ENCODE data around the gene PRSS56.

Gene PRSS56

GRCh38 chr2:232520489-232520888 is 301 bp downstream of the PRSS56 start:
- WGBS, 2 experiments (ENCODE audit: insufficient coverage in 2 of 2), result 67 to 78% methylated on average over 4 to 6 of the region's 15 CpGs
- Histone ChIP-seq H3K27ac (ENCODE audit: low read depth, low read length, severe bottlenecking) (no peak overlapping the region), H3K9me3 (ENCODE audit: control insufficient read depth, low read length) (no peaks in the 10 kb centered on the region), H3K36me3 (ENCODE audit: control insufficient read depth, insufficient read depth, low read length) (no peaks in the 10 kb centered on the region), H3K4me1 (ENCODE audit: control insufficient read depth, insufficient read depth, low read length, poor library complexity, severe bottlenecking) (peaks cover 6% of the 10 kb centered on the region), H3K4me3 (ENCODE audit: extremely low read depth, insufficient read depth, low read length, poor library complexity, severe bottlenecking) (no peak overlapping the region)

GRCh38 chr2:232521098-232521497 is 910 bp downstream of the PRSS56 start:
- 87 to 91% methylated on average over 14 of the region's 14 CpGs for WGBS, 2 experiments (ENCODE audit: insufficient coverage in 2 of 2)
- no peak overlapping the region for H3K4me3 ChIP-seq (ENCODE audit: extremely low read depth, insufficient read depth, low read length, poor library complexity, severe bottlenecking)
- H3K4me1 ChIP-seq (ENCODE audit: control insufficient read depth, insufficient read depth, low read length, poor library complexity, severe bottlenecking), result peaks cover 6% of the 10 kb centered on the region
- no peaks in the 10 kb centered on the region for H3K9me3 ChIP-seq (ENCODE audit: control insufficient read depth, low read length)
- no peak overlapping the region for H3K27ac ChIP-seq (ENCODE audit: low read depth, low read length, severe bottlenecking)
- H3K36me3 ChIP-seq (ENCODE audit: control insufficient read depth, insufficient read depth, low read length), result no peaks in the 10 kb centered on the region

- Histone ChIP-seq H3K9me3 (ENCODE audit: control insufficient read depth, low read length) (no peaks in the 10 kb centered on the region), H3K36me3 (ENCODE audit: control insufficient read depth, insufficient read depth, low read length) (no peaks in the 10 kb centered on the region), H3K4me1 (ENCODE audit: control insufficient read depth, insufficient read depth, low read length, poor library complexity, severe bottlenecking) (peaks cover 6% of the 10 kb centered on the region), H3K4me3 (ENCODE audit: extremely low read depth, insufficient read depth, low read length, poor library complexity, severe bottlenecking) (no peak overlapping the region), H3K27ac (ENCODE audit: low read depth, low read length, severe bottlenecking) (no peak overlapping the region)
- 12 to 18% methylated on average over 45 to 56 of the region's 66 CpGs for WGBS, 2 experiments (ENCODE audit: insufficient coverage in 2 of 2)
Observed at GRCh38 chr2:232521959-232522622, 1.9 kb downstream of the PRSS56 start.

GRCh38 chr2:232522623-232523401 is 2.6 kb downstream of the PRSS56 start:
- 33 to 37% methylated on average over 18 to 27 of the region's 46 CpGs for WGBS, 2 experiments (ENCODE audit: insufficient coverage in 2 of 2)
- no peaks in the 10 kb centered on the region for H3K9me3 ChIP-seq (ENCODE audit: control insufficient read depth, low read length)
- H3K4me3 ChIP-seq (ENCODE audit: extremely low read depth, insufficient read depth, low read length, poor library complexity, severe bottlenecking), result no peak overlapping the region
- no peak overlapping the region for H3K27ac ChIP-seq (ENCODE audit: low read depth, low read length, severe bottlenecking)
- H3K36me3 ChIP-seq (ENCODE audit: control insufficient read depth, insufficient read depth, low read length), result no peaks in the 10 kb centered on the region
- peaks cover 6% of the 10 kb centered on the region for H3K4me1 ChIP-seq (ENCODE audit: control insufficient read depth, insufficient read depth, low read length, poor library complexity, severe bottlenecking)

GRCh38 chr2:232523402-232523681 is 3.2 kb downstream of the PRSS56 start:
- peaks cover 6% of the 10 kb centered on the region for H3K4me1 ChIP-seq (ENCODE audit: control insufficient read depth, insufficient read depth, low read length, poor library complexity, severe bottlenecking)
- no peaks in the 10 kb centered on the region for H3K36me3 ChIP-seq (ENCODE audit: control insufficient read depth, insufficient read depth, low read length)
- no peak overlapping the region for H3K27ac ChIP-seq (ENCODE audit: low read depth, low read length, severe bottlenecking)
- no peaks in the 10 kb centered on the region for H3K9me3 ChIP-seq (ENCODE audit: control insufficient read depth, low read length)
- H3K4me3 ChIP-seq (ENCODE audit: extremely low read depth, insufficient read depth, low read length, poor library complexity, severe bottlenecking), result peak overlapping the region; percentile 33
- 11 to 24% methylated on average over 16 of the region's 16 CpGs for WGBS, 2 experiments (ENCODE audit: insufficient coverage in 2 of 2)

- Histone ChIP-seq H3K9me3 (ENCODE audit: control insufficient read depth, low read length) (no peaks in the 10 kb centered on the region), H3K4me3 (ENCODE audit: extremely low read depth, insufficient read depth, low read length, poor library complexity, severe bottlenecking) (peak overlapping the region; percentile 33), H3K27ac (ENCODE audit: low read depth, low read length, severe bottlenecking) (no peak overlapping the region), H3K36me3 (ENCODE audit: control insufficient read depth, insufficient read depth, low read length) (no peaks in the 10 kb centered on the region), H3K4me1 (ENCODE audit: control insufficient read depth, insufficient read depth, low read length, poor library complexity, severe bottlenecking) (peaks cover 6% of the 10 kb centered on the region)
- 1 to 3% methylated on average over 72 to 74 of the region's 75 CpGs for WGBS, 2 experiments (ENCODE audit: insufficient coverage in 2 of 2)
Observed at GRCh38 chr2:232523682-232524597, 3.8 kb downstream of the PRSS56 start.

GRCh38 chr2:232524771-232525170 is 4.6 kb downstream of the PRSS56 start:
- no peaks in the 10 kb centered on the region for H3K9me3 ChIP-seq (ENCODE audit: control insufficient read depth, low read length)
- no peaks in the 10 kb centered on the region for H3K36me3 ChIP-seq (ENCODE audit: control insufficient read depth, insufficient read depth, low read length)
- 20 to 66% methylated on average over 1 to 5 of the region's 6 CpGs for WGBS, 2 experiments (ENCODE audit: insufficient coverage in 2 of 2)
- no peak overlapping the region for H3K27ac ChIP-seq (ENCODE audit: low read depth, low read length, severe bottlenecking)
- peaks cover 6% of the 10 kb centered on the region for H3K4me1 ChIP-seq (ENCODE audit: control insufficient read depth, insufficient read depth, low read length, poor library complexity, severe bottlenecking)
- no peak overlapping the region for H3K4me3 ChIP-seq (ENCODE audit: extremely low read depth, insufficient read depth, low read length, poor library complexity, severe bottlenecking)

- H3K9me3 ChIP-seq (ENCODE audit: control insufficient read depth, low read length), result no peaks in the 10 kb centered on the region
- H3K36me3 ChIP-seq (ENCODE audit: control insufficient read depth, insufficient read depth, low read length), result no peaks in the 10 kb centered on the region
- WGBS, 2 experiments (ENCODE audit: insufficient coverage in 2 of 2), result 88 to 98% methylated on average over 4 to 6 of the region's 14 CpGs
- H3K4me1 ChIP-seq (ENCODE audit: control insufficient read depth, insufficient read depth, low read length, poor library complexity, severe bottlenecking), result peaks cover 6% of the 10 kb centered on the region
- H3K4me3 ChIP-seq (ENCODE audit: extremely low read depth, insufficient read depth, low read length, poor library complexity, severe bottlenecking), result no peak overlapping the region
- no peak overlapping the region for H3K27ac ChIP-seq (ENCODE audit: low read depth, low read length, severe bottlenecking)
Observed at GRCh38 chr2:232525199-232525598, 5.0 kb downstream of the PRSS56 start.

- H3K27ac ChIP-seq (ENCODE audit: low read depth, low read length, severe bottlenecking), result no peak within 1 kb of the TSS
- H3K4me1 ChIP-seq (ENCODE audit: control insufficient read depth, insufficient read depth, low read length, poor library complexity, severe bottlenecking), result peaks cover 6% of the 10 kb centered on the region
- H3K9me3 ChIP-seq (ENCODE audit: control insufficient read depth, low read length), result no peaks in the 10 kb centered on the region
- H3K4me3 ChIP-seq (ENCODE audit: extremely low read depth, insufficient read depth, low read length, poor library complexity, severe bottlenecking), result no peak within 1 kb of the TSS
- WGBS, 2 experiments (ENCODE audit: insufficient coverage in 2 of 2), result 10 to 33% methylated on average over 2 to 7 of the region's 18 CpGs
- H3K36me3 ChIP-seq (ENCODE audit: control insufficient read depth, insufficient read depth, low read length), result no peaks in the 10 kb centered on the region
Observed at GRCh38 chr2:232525791-232526371, 5.7 kb downstream of the PRSS56 start, which contains the start of gene CHRND. Gene CHRND, plus strand, starts transcription at chr2:232526160. Its CDS starts 56 bp downstream, at chr2:232526216.

- 75 to 85% methylated on average over 8 to 11 of the region's 13 CpGs for WGBS, 2 experiments (ENCODE audit: insufficient coverage in 2 of 2)
- no peak overlapping the region for H3K4me3 ChIP-seq (ENCODE audit: extremely low read depth, insufficient read depth, low read length, poor library complexity, severe bottlenecking)
Observed at GRCh38 chr2:232526372-232526941, 6.3 kb downstream of the PRSS56 start.

More at GRCh38 chr2:232526372-232526941, 6.3 kb downstream of the PRSS56 start:
- no peak overlapping the region for H3K27ac ChIP-seq (ENCODE audit: low read depth, low read length, severe bottlenecking)
- no peaks in the 10 kb centered on the region for H3K36me3 ChIP-seq (ENCODE audit: control insufficient read depth, insufficient read depth, low read length)
- peaks cover 6% of the 10 kb centered on the region for H3K4me1 ChIP-seq (ENCODE audit: control insufficient read depth, insufficient read depth, low read length, poor library complexity, severe bottlenecking)
- no peaks in the 10 kb centered on the region for H3K9me3 ChIP-seq (ENCODE audit: control insufficient read depth, low read length)
